Measurements from ENCODE around the gene DSEL. TPM values are rescaled to one million over a fixed set of nuclear protein-coding genes. Genes with fewer than 3 reads are reported as not detected.

The DSEL gene
- total RNA-seq, 1 donor from 2014 or later = 7.1 TPM

DNA sequence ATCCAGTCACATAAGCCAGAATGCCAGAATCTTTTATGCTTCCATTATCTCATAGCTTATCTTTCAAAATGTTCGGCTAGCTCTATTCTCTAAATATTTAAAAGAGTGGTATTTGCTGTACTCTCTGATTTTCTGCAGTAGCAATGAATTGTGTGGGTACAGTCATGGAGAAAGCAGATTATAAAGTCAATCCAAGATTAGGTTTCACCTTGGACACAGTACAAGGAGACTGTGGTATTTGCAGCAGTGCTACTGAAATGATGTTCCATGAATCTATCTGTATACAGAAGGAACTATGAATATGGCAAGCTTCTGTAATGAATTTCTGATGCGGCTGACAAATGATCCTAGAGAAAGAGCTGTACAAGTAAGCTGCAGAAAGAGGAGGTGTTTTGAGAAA lies 15.4 kb upstream of the DSEL start:
- no peak for DNase-seq (ENCODE audit: low read depth)
- no peak overlapping the region for H3K4me3 ChIP-seq (ENCODE audit: low read depth, low read length)
- TF ChIP-seq, protein P1, sequence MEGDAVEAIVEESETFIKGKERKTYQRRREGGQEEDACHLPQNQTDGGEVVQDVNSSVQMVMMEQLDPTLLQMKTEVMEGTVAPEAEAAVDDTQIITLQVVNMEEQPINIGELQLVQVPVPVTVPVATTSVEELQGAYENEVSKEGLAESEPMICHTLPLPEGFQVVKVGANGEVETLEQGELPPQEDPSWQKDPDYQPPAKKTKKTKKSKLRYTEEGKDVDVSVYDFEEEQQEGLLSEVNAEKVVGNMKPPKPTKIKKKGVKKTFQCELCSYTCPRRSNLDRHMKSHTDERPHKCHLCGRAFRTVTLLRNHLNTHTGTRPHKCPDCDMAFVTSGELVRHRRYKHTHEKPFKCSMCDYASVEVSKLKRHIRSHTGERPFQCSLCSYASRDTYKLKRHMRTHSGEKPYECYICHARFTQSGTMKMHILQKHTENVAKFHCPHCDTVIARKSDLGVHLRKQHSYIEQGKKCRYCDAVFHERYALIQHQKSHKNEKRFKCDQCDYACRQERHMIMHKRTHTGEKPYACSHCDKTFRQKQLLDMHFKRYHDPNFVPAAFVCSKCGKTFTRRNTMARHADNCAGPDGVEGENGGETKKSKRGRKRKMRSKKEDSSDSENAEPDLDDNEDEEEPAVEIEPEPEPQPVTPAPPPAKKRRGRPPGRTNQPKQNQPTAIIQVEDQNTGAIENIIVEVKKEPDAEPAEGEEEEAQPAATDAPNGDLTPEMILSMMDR (conservative IDR thresholded peaks at IDR 0.05; ENCODE audit: low read depth, low read length) = no peak

DNA sequence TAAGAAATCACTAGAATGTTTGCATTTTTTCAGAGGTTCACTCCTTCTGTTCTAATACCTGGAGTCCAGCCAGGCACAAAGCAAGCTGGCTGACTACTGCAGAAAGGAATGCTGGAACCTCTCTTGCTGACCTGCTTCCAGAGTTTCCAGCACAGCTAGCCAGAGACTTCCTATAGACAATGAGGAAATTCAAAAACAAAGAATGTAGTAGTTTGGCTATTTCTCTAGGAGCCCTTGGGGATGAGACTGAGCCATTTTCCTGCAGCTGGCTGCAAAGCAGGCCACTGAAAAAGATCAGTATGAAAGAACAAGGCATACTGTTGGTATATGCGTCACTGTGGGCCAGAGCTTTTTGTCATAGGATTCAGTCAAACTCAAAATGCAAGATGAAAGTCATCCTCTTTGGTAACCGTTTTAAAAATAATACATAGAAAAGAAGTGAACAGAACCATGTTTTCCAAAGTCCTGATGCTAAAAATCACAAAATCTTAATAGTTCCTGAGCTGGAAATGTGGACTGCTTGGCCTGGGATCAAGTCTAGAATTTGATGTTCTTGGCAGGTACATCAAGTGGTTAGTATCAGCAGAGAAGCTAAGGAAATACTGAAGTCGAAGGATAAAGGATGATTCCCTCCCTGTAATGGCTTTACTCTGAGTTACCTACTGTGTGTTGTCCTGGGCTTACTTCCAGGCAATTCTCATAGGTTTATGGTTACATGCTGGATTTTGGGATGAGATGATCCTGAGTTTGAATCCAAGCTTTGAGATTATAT lies 9.0 kb upstream of the DSEL start:
- TF ChIP-seq, protein P1 (conservative IDR thresholded peaks at IDR 0.05; ENCODE audit: low read depth, low read length) = no peak
- H3K4me3 ChIP-seq (ENCODE audit: low read depth, low read length) = no peak overlapping the region
- DNase-seq (ENCODE audit: low read depth) = peak; percentile 95

DNA sequence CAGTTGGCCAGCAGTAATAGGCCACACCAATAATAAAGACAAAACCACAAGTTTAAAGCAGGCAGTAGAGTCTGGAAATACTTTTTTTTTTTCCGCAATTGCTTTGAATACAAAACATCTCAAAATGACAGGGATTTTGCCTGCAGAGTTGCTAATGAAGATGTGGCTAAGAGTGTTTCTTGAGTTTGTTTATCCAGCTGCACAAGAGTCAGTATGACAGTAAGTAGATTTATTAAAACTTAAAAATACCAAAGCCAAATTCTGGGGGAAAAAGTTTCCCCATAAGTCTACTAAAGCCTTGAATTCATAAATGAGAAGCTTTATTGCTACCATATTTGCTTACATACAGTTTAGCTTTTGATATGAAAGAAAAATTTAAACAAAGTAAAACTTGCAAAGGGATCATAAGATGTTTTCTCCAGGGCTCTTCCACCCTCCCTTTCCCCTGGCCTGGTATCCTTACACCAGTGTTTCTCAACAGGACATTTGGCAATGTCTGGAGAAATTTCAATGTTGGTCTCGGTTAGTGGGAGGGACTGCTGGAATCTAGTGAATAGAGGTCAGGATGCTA lies 3.9 kb upstream of the DSEL start:
- TF ChIP-seq, protein P1 (conservative IDR thresholded peaks at IDR 0.05; ENCODE audit: low read depth, low read length) = no peak
- no peak for DNase-seq (ENCODE audit: low read depth)
- no peak overlapping the region for H3K4me3 ChIP-seq (ENCODE audit: low read depth, low read length)

DNA sequence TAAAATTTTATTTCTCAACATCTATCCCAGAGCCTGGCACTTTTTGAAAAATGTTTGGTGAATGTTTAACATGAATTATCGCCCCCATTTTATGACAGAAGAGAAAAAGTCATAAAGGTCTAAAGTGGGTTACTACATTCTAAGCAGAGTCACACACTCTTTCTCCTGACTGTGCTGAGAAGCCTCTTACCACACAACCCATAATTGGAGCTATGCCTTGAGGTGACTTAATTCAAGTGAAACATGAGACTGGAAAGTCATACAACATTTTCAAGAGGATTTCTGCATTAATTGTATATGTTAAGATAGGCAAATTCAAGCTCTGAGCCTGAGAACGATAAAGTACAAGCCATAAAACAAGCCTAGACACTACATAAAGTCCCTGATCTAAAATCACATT lies 3.1 kb upstream of the DSEL start:
- TF ChIP-seq, protein P1 (conservative IDR thresholded peaks at IDR 0.05; ENCODE audit: low read depth, low read length) = no peak
- DNase-seq (ENCODE audit: low read depth) = no peak
- H3K4me3 ChIP-seq (ENCODE audit: low read depth, low read length) = no peak overlapping the region

DNA sequence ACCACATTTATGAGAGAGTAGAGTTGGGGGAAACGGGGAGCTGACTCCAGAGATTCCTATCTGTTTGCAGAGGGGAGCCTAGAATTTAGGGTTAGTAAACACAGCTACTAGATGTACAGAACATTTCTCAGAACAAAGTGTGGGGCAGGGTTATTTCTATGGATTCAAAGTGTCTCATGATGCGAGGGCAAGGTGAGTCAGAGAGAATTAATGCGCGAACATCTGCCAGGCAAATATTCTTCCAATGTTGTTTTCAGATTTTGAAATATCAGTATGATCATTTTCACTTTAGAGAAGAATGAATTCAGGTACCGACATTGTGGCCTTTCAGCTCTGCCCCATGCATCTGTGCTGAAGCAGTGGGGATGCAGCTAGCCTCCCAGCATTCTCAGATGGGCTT lies 2.0 kb upstream of the DSEL start:
- DNase-seq (ENCODE audit: low read depth) = no peak
- TF ChIP-seq, protein P1 (conservative IDR thresholded peaks at IDR 0.05; ENCODE audit: low read depth, low read length) = no peak
- no peak overlapping the region for H3K4me3 ChIP-seq (ENCODE audit: low read depth, low read length)

DNA sequence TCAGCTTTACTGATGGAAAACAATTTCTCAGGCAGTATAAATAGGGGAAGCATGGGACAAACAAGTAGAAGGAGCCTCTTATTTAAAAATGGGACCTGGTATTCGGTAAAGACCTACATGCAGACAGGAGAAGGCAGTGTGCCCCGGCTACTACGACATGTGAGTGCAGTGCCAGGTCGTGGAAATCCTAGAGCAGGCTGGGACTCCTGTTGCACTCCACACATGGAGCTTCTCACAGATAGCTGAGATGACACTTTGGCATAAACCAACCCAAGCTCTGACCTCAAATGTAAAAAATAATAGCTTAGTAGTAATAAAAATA lies 885 bp upstream of the DSEL start:
- H3K4me3 ChIP-seq (ENCODE audit: low read depth, low read length) = peak overlapping the region; percentile 74

More for the DNA sequence above, 885 bp upstream of the DSEL start:
- TF ChIP-seq, protein P1 (conservative IDR thresholded peaks at IDR 0.05; ENCODE audit: low read depth, low read length) = no peak
- no peak for DNase-seq (ENCODE audit: low read depth)

Measured in epithelial cell of proximal tubule (primary cell).